ENCODE results near the gene TIPARP. TPM values are rescaled to one million over a fixed set of nuclear protein-coding genes. Genes with fewer than 3 reads are reported as not detected.

TIPARP gene
- total and polyA plus RNA-seq, 7 donors = 12.2 to 42.8 (median 25.8) TPM

DNA sequence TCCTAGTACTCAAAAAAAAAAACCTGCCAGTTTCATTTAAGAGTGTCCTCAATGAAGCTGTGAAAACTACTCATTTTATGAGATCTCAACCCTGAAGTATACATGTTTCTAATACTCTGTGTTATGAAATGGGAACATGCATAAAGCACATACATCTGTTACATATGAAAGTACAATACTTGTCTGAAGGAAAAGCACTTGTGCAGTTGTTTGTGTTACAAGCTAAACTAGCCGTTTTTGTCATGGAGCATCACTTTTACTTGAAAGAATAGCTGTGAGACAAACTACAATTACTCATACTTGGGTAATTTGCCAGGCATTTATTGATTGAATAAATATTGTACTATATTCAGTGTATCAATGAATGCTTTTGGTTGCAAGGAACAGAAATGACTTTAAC, 72.7 kb downstream of the TIPARP start:
- intact Hi-C loops (cut with DNase I) = no loop called here
- no peak for DNase-seq
- Histone ChIP-seq H3K27me3 (no peaks in the 10 kb centered on the region), H3K4me3 (no peak overlapping the region), H3K36me3 (no peaks in the 10 kb centered on the region), H3K4me1 (no peaks in the 10 kb centered on the region), H3K9me3 (peaks cover 0 to 10% (median 2%) of the 10 kb centered on the region in 4 donors), H3K27ac (no peak overlapping the region)
- TF ChIP-seq, protein P1, sequence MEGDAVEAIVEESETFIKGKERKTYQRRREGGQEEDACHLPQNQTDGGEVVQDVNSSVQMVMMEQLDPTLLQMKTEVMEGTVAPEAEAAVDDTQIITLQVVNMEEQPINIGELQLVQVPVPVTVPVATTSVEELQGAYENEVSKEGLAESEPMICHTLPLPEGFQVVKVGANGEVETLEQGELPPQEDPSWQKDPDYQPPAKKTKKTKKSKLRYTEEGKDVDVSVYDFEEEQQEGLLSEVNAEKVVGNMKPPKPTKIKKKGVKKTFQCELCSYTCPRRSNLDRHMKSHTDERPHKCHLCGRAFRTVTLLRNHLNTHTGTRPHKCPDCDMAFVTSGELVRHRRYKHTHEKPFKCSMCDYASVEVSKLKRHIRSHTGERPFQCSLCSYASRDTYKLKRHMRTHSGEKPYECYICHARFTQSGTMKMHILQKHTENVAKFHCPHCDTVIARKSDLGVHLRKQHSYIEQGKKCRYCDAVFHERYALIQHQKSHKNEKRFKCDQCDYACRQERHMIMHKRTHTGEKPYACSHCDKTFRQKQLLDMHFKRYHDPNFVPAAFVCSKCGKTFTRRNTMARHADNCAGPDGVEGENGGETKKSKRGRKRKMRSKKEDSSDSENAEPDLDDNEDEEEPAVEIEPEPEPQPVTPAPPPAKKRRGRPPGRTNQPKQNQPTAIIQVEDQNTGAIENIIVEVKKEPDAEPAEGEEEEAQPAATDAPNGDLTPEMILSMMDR (IDR thresholded peaks at IDR 0.05) = no peak
- TF ChIP-seq POLR2AphosphoS5 (IDR thresholded peaks at IDR 0.05) = no peak
- no peak for TF ChIP-seq EP300 (IDR thresholded peaks at IDR 0.05)
- TF ChIP-seq POLR2A (IDR thresholded peaks at IDR 0.05) = no peak
- WGBS, 2 donors = 86 to 87% methylated on average over 1 of the region's 1 CpG

DNA sequence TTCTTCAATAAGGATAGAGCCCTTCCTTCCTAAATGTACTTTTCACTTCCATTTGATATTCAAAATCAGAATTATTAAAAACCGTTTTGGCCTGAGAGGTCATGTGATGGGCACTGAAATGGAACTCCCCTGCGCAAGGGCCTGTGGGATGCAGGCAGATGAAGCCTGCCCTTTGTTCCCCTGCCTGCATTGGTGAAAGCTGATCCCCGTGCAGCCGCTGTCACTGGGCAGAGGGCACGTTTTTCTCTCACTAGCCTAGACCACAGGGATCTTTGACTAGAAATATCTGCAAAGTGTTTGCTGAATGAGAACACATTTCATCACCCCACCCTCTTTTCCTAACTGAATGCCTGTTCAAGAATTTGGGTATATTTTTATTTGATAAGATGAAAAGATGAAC, 74.9 kb downstream of the TIPARP start:
- H3K27me3 ChIP-seq = no peaks in the 10 kb centered on the region
- H3K9me3 ChIP-seq = peaks cover 0 to 10% (median 2%) of the 10 kb centered on the region in 4 donors
- 80 to 84% methylated on average over 5 of the region's 5 CpGs for WGBS, 2 donors
- H3K4me3 ChIP-seq = no peak overlapping the region
- intact Hi-C loops (cut with DNase I) = no loop called here
- no peak for DNase-seq
- no peaks in the 10 kb centered on the region for H3K4me1 ChIP-seq
- H3K27ac ChIP-seq = no peak overlapping the region
- no peaks in the 10 kb centered on the region for H3K36me3 ChIP-seq
- TF ChIP-seq EP300 (IDR thresholded peaks at IDR 0.05) = no peak
- TF ChIP-seq, protein P1 (IDR thresholded peaks at IDR 0.05) = no peak
- TF ChIP-seq POLR2AphosphoS5 (IDR thresholded peaks at IDR 0.05) = no peak
- TF ChIP-seq POLR2A (IDR thresholded peaks at IDR 0.05) = no peak

DNA sequence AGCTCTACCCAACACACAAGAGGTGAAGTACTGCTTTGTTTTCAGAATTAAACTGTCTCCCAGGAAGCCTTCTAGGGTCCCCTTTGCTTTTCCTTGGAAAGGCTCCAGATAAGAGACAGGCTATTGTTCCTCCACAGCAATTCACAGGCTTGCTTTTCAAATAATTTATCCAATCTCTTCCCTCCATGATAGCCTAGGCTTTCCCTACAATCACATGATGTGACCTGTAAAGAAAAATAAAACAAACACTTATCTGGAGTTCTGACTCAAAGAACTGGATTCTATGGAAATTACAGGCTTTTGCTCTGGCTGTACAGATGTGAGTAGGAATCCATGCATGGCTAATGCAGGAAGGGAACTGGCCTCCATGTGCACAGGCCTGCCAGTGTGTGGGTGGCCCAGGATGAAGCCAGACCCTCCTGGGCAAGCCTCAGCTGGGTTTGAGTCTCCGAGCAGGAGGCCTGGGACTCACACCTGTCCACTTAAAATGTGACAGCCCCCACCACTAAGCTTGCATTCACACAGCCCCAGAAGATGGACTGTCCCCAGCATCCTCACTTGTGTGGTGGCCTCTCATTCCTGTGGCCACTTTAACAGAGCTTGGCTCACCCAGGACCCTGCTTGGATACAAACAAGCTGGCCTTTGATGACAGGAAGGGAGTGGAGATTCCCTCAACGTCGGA, 75.9 kb downstream of the TIPARP start:
- WGBS, 2 donors = 54 to 66% methylated on average over 3 of the region's 3 CpGs

DNA sequence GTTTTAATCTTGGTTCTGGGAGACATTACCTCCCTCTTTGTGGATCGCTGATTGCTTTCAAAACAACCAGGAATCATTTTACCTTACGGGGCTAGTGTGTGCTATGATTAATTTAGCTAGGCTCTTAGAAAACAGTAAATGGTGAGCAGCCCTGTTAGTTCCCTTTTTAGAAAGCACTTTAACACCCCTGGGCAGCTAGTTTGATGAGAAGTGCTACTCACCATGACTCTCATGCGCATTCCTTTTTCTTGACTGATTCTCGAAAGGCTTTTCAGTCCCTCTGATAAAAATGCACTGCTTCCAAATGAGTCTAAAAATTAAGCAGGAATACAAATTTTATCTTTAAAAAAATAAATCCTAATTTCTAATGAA, 76.5 kb downstream of the TIPARP start:
- H3K4me3 ChIP-seq = no peak overlapping the region
- 85 to 95% methylated on average over 4 of the region's 4 CpGs for WGBS, 2 donors
- H3K4me1 ChIP-seq = no peaks in the 10 kb centered on the region
- TF ChIP-seq EP300 (IDR thresholded peaks at IDR 0.05) (no peak), POLR2A (IDR thresholded peaks at IDR 0.05) (no peak), POLR2AphosphoS5 (IDR thresholded peaks at IDR 0.05) (no peak)
- TF ChIP-seq, protein P1 (IDR thresholded peaks at IDR 0.05) = no peak
- no peaks in the 10 kb centered on the region for H3K36me3 ChIP-seq
- intact Hi-C loops (cut with DNase I) = no loop called here
- DNase-seq = no peak
- peaks cover 0 to 10% (median 2%) of the 10 kb centered on the region in 4 donors for H3K9me3 ChIP-seq
- no peaks in the 10 kb centered on the region for H3K27me3 ChIP-seq
- H3K27ac ChIP-seq = no peak overlapping the region

More for the DNA sequence above, 75.9 kb downstream of the TIPARP start:
- Histone ChIP-seq H3K27me3 (no peaks in the 10 kb centered on the region), H3K36me3 (no peaks in the 10 kb centered on the region), H3K4me3 (no peak overlapping the region), H3K27ac (no peak overlapping the region), H3K9me3 (peaks cover 0 to 10% (median 2%) of the 10 kb centered on the region in 4 donors), H3K4me1 (no peaks in the 10 kb centered on the region)
- no peak for TF ChIP-seq EP300 (IDR thresholded peaks at IDR 0.05)
- TF ChIP-seq, protein P1 (IDR thresholded peaks at IDR 0.05) = no peak
- no peak for TF ChIP-seq POLR2A (IDR thresholded peaks at IDR 0.05)
- no peak for TF ChIP-seq POLR2AphosphoS5 (IDR thresholded peaks at IDR 0.05)
- no peak for DNase-seq
- intact Hi-C loops (cut with DNase I) = no loop called here

All from sigmoid colon (tissue), 7 donors.